ENCODE data around the gene DIDO1.
"Not testable (repeated sequence)": the region's sequence is repeated elsewhere in the genome, so short reads cannot be mapped to it uniquely, and the experiment has no call there.

Gene DIDO1

GRCh38 chr20:62962221-62962879, 36.0 kb upstream of the DIDO1 start:
- DNase-seq, result no peak

GRCh38 chr20:62961799-62962198, 35.5 kb upstream of the DIDO1 start:
- no peak for DNase-seq

GRCh38 chr20:62961310-62961783, 35.0 kb upstream of the DIDO1 start:
- no peak for DNase-seq

- DNase-seq, result not testable (repeated sequence)
These were observed 34.4 kb upstream of the DIDO1 start for GRCh38 chr20:62960446-62961309.

- DNase-seq, result no peak
These were observed 33.7 kb upstream of the DIDO1 start for GRCh38 chr20:62959998-62960436.

- no peak for DNase-seq
These were observed 33.0 kb upstream of the DIDO1 start for GRCh38 chr20:62959101-62959971.

- DNase-seq, result no peak
These were observed 32.2 kb upstream of the DIDO1 start for GRCh38 chr20:62958388-62959100.

GRCh38 chr20:62957136-62958117, 31.1 kb upstream of the DIDO1 start:
- DNase-seq, result no peak

GRCh38 chr20:62956387-62957135, 30.3 kb upstream of the DIDO1 start:
- DNase-seq, result no peak

GRCh38 chr20:62955519-62956386, 29.4 kb upstream of the DIDO1 start:
- no peak for DNase-seq

- peak; percentile 80 for DNase-seq
These were observed 27.8 kb upstream of the DIDO1 start for GRCh38 chr20:62953839-62954703.

- no peak for DNase-seq
These were observed 26.9 kb upstream of the DIDO1 start for GRCh38 chr20:62952968-62953838.

- DNase-seq, result no peak
These were observed 26.2 kb upstream of the DIDO1 start, which contains the start of gene SLC17A9 for GRCh38 chr20:62952373-62952967. TSS of gene SLC17A9 (plus strand) at chr20:62952709. CDS start at chr20:62952831, 122 bp downstream.

GRCh38 chr20:62951896-62952372, 25.6 kb upstream of the DIDO1 start:
- no peak for DNase-seq

GRCh38 chr20:62951143-62951895, 25.0 kb upstream of the DIDO1 start:
- DNase-seq, result no peak

- no peak for DNase-seq
These were observed 24.4 kb upstream of the DIDO1 start for GRCh38 chr20:62950741-62951140.

All from DMS79 (cell line).